ENCODE measurements around the gene PPFIBP2.

The PPFIBP2 gene

GRCh38 chr11:7545611-7546010 is 31.8 kb downstream of the PPFIBP2 start:
- Histone ChIP-seq H3K23ac (ENCODE audit: low read depth, low read length, poor library complexity) (no peak overlapping the region), H4K8ac (ENCODE audit: low read depth, low read length) (no peak overlapping the region), H3K4me3 (ENCODE audit: low read length in 2 of 2) (no peak overlapping the region), H2BK15ac (ENCODE audit: low read length) (no peak overlapping the region), H2AFZ (ENCODE audit: low read length) (no peak overlapping the region), H3K9me3 (replicated peaks in 1 of 2; ENCODE audit: control insufficient read depth in 2 of 2, insufficient read depth in 1 of 2, low read depth in 1 of 2, low read length in 2 of 2) (no peaks in the 10 kb centered on the region), H2BK5ac (ENCODE audit: low read length) (no peak overlapping the region), H3K27me3 (ENCODE audit: control insufficient read depth in 3 of 3, insufficient read depth in 3 of 3, low read depth in 1 of 3, low read length in 3 of 3) (peaks cover 0 to 19% (median 0%) of the 10 kb centered on the region in 3 experiments), H3K9ac (ENCODE audit: low read depth, low read length, poor library complexity) (no peak overlapping the region), H3K18ac (ENCODE audit: low read length) (no peak overlapping the region), H3K79me1 (ENCODE audit: low read depth, low read length) (no peaks in the 10 kb centered on the region), H3K4me1 (ENCODE audit: control insufficient read depth in 2 of 2, insufficient read depth in 1 of 2, low read depth in 1 of 2, low read length in 2 of 2) (no peaks in the 10 kb centered on the region), H3K27ac (replicated peaks; ENCODE audit: low read length) (no peak overlapping the region), H4K91ac (ENCODE audit: low read depth, low read length, poor library complexity) (no peak overlapping the region), H2AK5ac (ENCODE audit: low read depth, low read length) (no peak overlapping the region), H3K36me3 (replicated peaks in 1 of 2; ENCODE audit: control insufficient read depth in 2 of 2, insufficient read depth in 2 of 2, low read length in 2 of 2) (no peaks in the 10 kb centered on the region), H2BK120ac (ENCODE audit: low read depth, low read length) (no peak overlapping the region), H3K4ac (ENCODE audit: low read length) (no peak overlapping the region), H3K14ac (ENCODE audit: low read length) (no peak overlapping the region), H2BK12ac (ENCODE audit: low read length) (no peak overlapping the region), H3K4me2 (ENCODE audit: insufficient read depth, low read length, poor library complexity, severe bottlenecking) (no peak overlapping the region)
- no peak for DNase-seq (ENCODE audit: low spot score)
- WGBS, 2 donors (ENCODE audit: extremely low coverage in 2 of 2, insufficient read length in 2 of 2, insufficient replicate concordance in 1 of 2), result no CpG with 5 or more reads among the region's 4 CpGs

GRCh38 chr11:7546324-7546791 is 32.6 kb downstream of the PPFIBP2 start:
- Histone ChIP-seq H2BK120ac (ENCODE audit: low read depth, low read length) (no peak overlapping the region), H3K14ac (ENCODE audit: low read length) (no peak overlapping the region), H2BK15ac (ENCODE audit: low read length) (no peak overlapping the region), H3K9ac (ENCODE audit: low read depth, low read length, poor library complexity) (no peak overlapping the region), H2BK12ac (ENCODE audit: low read length) (no peak overlapping the region), H3K36me3 (replicated peaks in 1 of 2; ENCODE audit: control insufficient read depth in 2 of 2, insufficient read depth in 2 of 2, low read length in 2 of 2) (no peaks in the 10 kb centered on the region), H3K23ac (ENCODE audit: low read depth, low read length, poor library complexity) (no peak overlapping the region), H3K4me3 (ENCODE audit: low read length in 2 of 2) (no peak overlapping the region), H3K18ac (ENCODE audit: low read length) (no peak overlapping the region), H2AK5ac (ENCODE audit: low read depth, low read length) (no peak overlapping the region), H3K9me3 (replicated peaks in 1 of 2; ENCODE audit: control insufficient read depth in 2 of 2, insufficient read depth in 1 of 2, low read depth in 1 of 2, low read length in 2 of 2) (no peaks in the 10 kb centered on the region), H4K91ac (ENCODE audit: low read depth, low read length, poor library complexity) (no peak overlapping the region), H3K4ac (ENCODE audit: low read length) (no peak overlapping the region), H3K27ac (replicated peaks; ENCODE audit: low read length) (no peak overlapping the region), H2BK5ac (ENCODE audit: low read length) (no peak overlapping the region), H3K4me2 (ENCODE audit: insufficient read depth, low read length, poor library complexity, severe bottlenecking) (no peak overlapping the region), H3K4me1 (ENCODE audit: control insufficient read depth in 2 of 2, insufficient read depth in 1 of 2, low read depth in 1 of 2, low read length in 2 of 2) (no peaks in the 10 kb centered on the region), H2AFZ (ENCODE audit: low read length) (no peak overlapping the region), H3K79me1 (ENCODE audit: low read depth, low read length) (no peaks in the 10 kb centered on the region), H4K8ac (ENCODE audit: low read depth, low read length) (no peak overlapping the region), H3K27me3 (ENCODE audit: control insufficient read depth in 3 of 3, insufficient read depth in 3 of 3, low read depth in 1 of 3, low read length in 3 of 3) (peaks cover 0 to 16% (median 0%) of the 10 kb centered on the region in 3 experiments)
- WGBS, 2 donors (ENCODE audit: extremely low coverage in 2 of 2, insufficient read length in 2 of 2, insufficient replicate concordance in 1 of 2), result no CpG with 5 or more reads among the region's 3 CpGs
- DNase-seq (ENCODE audit: low spot score), result no peak

- Histone ChIP-seq H3K27ac (replicated peaks; ENCODE audit: low read length) (no peak overlapping the region), H3K9ac (ENCODE audit: low read depth, low read length, poor library complexity) (no peak overlapping the region), H2BK15ac (ENCODE audit: low read length) (no peak overlapping the region), H2AFZ (ENCODE audit: low read length) (no peak overlapping the region), H3K4me3 (ENCODE audit: low read length in 2 of 2) (no peak overlapping the region), H3K23ac (ENCODE audit: low read depth, low read length, poor library complexity) (no peak overlapping the region), H3K36me3 (replicated peaks in 1 of 2; ENCODE audit: control insufficient read depth in 2 of 2, insufficient read depth in 2 of 2, low read length in 2 of 2) (no peaks in the 10 kb centered on the region), H3K4ac (ENCODE audit: low read length) (no peak overlapping the region), H2BK120ac (ENCODE audit: low read depth, low read length) (no peak overlapping the region), H4K91ac (ENCODE audit: low read depth, low read length, poor library complexity) (no peak overlapping the region), H2BK5ac (ENCODE audit: low read length) (no peak overlapping the region), H3K14ac (ENCODE audit: low read length) (no peak overlapping the region), H2BK12ac (ENCODE audit: low read length) (no peak overlapping the region), H2AK5ac (ENCODE audit: low read depth, low read length) (no peak overlapping the region), H3K4me2 (ENCODE audit: insufficient read depth, low read length, poor library complexity, severe bottlenecking) (no peak overlapping the region), H3K9me3 (replicated peaks in 1 of 2; ENCODE audit: control insufficient read depth in 2 of 2, insufficient read depth in 1 of 2, low read depth in 1 of 2, low read length in 2 of 2) (no peaks in the 10 kb centered on the region), H4K8ac (ENCODE audit: low read depth, low read length) (no peak overlapping the region), H3K79me1 (ENCODE audit: low read depth, low read length) (no peaks in the 10 kb centered on the region), H3K18ac (ENCODE audit: low read length) (peak overlapping the region; percentile 9), H3K27me3 (ENCODE audit: control insufficient read depth in 3 of 3, insufficient read depth in 3 of 3, low read depth in 1 of 3, low read length in 3 of 3) (peaks cover 0 to 8% (median 0%) of the 10 kb centered on the region in 3 experiments), H3K4me1 (ENCODE audit: control insufficient read depth in 2 of 2, insufficient read depth in 1 of 2, low read depth in 1 of 2, low read length in 2 of 2) (no peaks in the 10 kb centered on the region)
- DNase-seq (ENCODE audit: low spot score), result no peak
- no CpG with 5 or more reads among the region's 4 CpGs for WGBS, 2 donors (ENCODE audit: extremely low coverage in 2 of 2, insufficient read length in 2 of 2, insufficient replicate concordance in 1 of 2)
Measured at GRCh38 chr11:7547687-7548086, 33.9 kb downstream of the PPFIBP2 start.

GRCh38 chr11:7548659-7549274 is 35.0 kb downstream of the PPFIBP2 start:
- H3K27me3 ChIP-seq (ENCODE audit: control insufficient read depth in 3 of 3, insufficient read depth in 3 of 3, low read depth in 1 of 3, low read length in 3 of 3), result peaks cover 0 to 8% (median 0%) of the 10 kb centered on the region in 3 experiments
- no peak overlapping the region for H2AFZ ChIP-seq (ENCODE audit: low read length)
- no peak overlapping the region for H3K4ac ChIP-seq (ENCODE audit: low read length)
- H3K9me3 ChIP-seq (replicated peaks in 1 of 2; ENCODE audit: control insufficient read depth in 2 of 2, insufficient read depth in 1 of 2, low read depth in 1 of 2, low read length in 2 of 2), result no peaks in the 10 kb centered on the region
- H2BK12ac ChIP-seq (ENCODE audit: low read length), result no peak overlapping the region
- no peak overlapping the region for H3K4me3 ChIP-seq (ENCODE audit: low read length in 2 of 2)
- no peak overlapping the region for H2AK5ac ChIP-seq (ENCODE audit: low read depth, low read length)
- no peak overlapping the region for H2BK15ac ChIP-seq (ENCODE audit: low read length)
- H3K79me1 ChIP-seq (ENCODE audit: low read depth, low read length), result no peaks in the 10 kb centered on the region
- no CpG with 5 or more reads among the region's 7 CpGs for WGBS, 2 donors (ENCODE audit: extremely low coverage in 2 of 2, insufficient read length in 2 of 2, insufficient replicate concordance in 1 of 2)
- H3K23ac ChIP-seq (ENCODE audit: low read depth, low read length, poor library complexity), result no peak overlapping the region
- H3K18ac ChIP-seq (ENCODE audit: low read length), result no peak overlapping the region
- H3K14ac ChIP-seq (ENCODE audit: low read length), result no peak overlapping the region
- DNase-seq (ENCODE audit: low spot score), result no peak
- peak overlapping the region; percentile 19 for H4K8ac ChIP-seq (ENCODE audit: low read depth, low read length)
- no peak overlapping the region for H3K27ac ChIP-seq (replicated peaks; ENCODE audit: low read length)
- no peak overlapping the region for H3K9ac ChIP-seq (ENCODE audit: low read depth, low read length, poor library complexity)
- no peak overlapping the region for H2BK120ac ChIP-seq (ENCODE audit: low read depth, low read length)
- no peak overlapping the region for H2BK5ac ChIP-seq (ENCODE audit: low read length)
- H3K4me2 ChIP-seq (ENCODE audit: insufficient read depth, low read length, poor library complexity, severe bottlenecking), result no peak overlapping the region
- H3K4me1 ChIP-seq (ENCODE audit: control insufficient read depth in 2 of 2, insufficient read depth in 1 of 2, low read depth in 1 of 2, low read length in 2 of 2), result no peaks in the 10 kb centered on the region
- H3K36me3 ChIP-seq (replicated peaks in 1 of 2; ENCODE audit: control insufficient read depth in 2 of 2, insufficient read depth in 2 of 2, low read length in 2 of 2), result no peaks in the 10 kb centered on the region
- no peak overlapping the region for H4K91ac ChIP-seq (ENCODE audit: low read depth, low read length, poor library complexity)

All from neuronal stem cell (in vitro differentiated cells).